Measurements from ENCODE around the gene UBR2. TPM values are rescaled to one million over a fixed set of nuclear protein-coding genes. Genes with fewer than 3 reads are reported as not detected.

Gene UBR2
- 32.3 and 42.8 TPM in 2 replicates for total RNA-seq (2012; rRNA removed)
- 6.3 and 7.7 TPM in 2 replicates for polyA plus RNA-seq (2012; rRNA removed)
- polyA plus RNA-seq (2012; cell fraction: cytosol; rRNA removed) = 1.2 and 1.4 TPM in 2 replicates
- polyA plus RNA-seq (2012; cell fraction: nucleus; rRNA removed; ENCODE audit: low replicate concordance) = 3.0 and 26.2 TPM in 2 replicates
- Bru-seq, nascent RNA = percentile 88 among the genes with signal in this experiment
- percentile 90 among the genes with signal in this experiment for BruChase-seq, experiment 1, labeled RNA remaining after a 6-hour chase
- percentile 87 among the genes with signal in this experiment for BruChase-seq, experiment 2, labeled RNA remaining after a 2-hour chase
- long read RNA-seq, full-length matches to known transcripts = 8 of 22 reads
- long read RNA-seq, partial matches to known transcripts = 12 of 22 reads
- long read RNA-seq, other reads (novel, unspliced or antisense) = 2 of 22 reads

DNA sequence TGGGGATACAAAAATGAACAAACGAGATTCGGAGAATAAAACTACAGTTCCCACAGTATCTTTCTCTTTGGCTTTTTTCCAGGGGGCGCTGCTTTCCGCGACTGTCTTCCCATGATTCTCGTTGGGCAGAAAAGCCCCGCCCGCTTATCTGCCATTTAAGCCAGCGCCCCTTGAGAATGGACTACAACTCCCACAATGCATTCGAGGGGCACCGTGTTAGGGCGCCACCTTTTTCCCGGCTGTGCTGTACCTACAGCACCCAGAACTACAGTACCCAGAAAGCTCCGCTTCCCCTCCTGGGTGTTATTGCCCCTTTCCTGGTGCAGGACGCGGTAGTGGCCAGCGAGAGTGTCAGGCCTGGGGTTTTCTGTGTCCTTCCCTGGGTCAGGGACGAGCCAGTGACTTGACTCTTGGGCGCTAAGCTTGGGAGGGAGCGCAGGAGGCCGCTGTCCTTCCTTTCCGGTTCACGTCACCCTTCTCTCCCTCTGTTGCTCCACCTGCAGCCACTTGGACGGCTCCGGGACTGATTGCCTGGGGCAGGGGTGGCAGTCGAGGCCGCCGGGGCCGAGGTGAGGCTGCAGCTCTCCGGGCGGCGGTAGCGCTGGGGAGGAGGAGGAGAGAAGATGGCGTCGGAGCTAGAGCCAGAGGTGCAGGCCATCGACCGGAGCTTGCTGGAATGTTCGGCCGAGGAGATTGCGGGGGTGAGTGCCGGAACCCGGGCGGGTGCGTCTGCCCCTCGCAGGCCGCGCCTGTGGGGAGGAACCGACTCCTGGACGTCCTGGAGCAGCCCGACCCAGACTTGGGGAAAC lies at the start of gene UBR2:
Gene UBR2 (plus strand): TSS at position 333 of the 809 bp plus-strand sequence. CDS start 291 bp downstream, at position 624.
- WGBS, 2 experiments (ENCODE audit: extremely low coverage in 2 of 2, insufficient read length in 1 of 2) = 1% methylated on average over 20 of the region's 50 CpGs; no CpG with 5 or more reads in 1 of the 2 experiments
- intact Hi-C loops (cut with micrococcal nuclease) = no loop called here

More for the DNA sequence above, at the start of gene UBR2:
- dilution Hi-C loops (cut with HindIII; ENCODE audit: low sequenced_read_pairs, unreplicated experiment) = no loop called here
- Histone ChIP-seq H2BK15ac (ENCODE audit: low read depth, low read length) (peak within 1 kb of the TSS; percentile 25; the same call in 2 of the 3 replicates), H4K5ac (ENCODE audit: low read depth, low read length) (peak within 1 kb of the TSS; percentile 71), H4K20me1 (ENCODE audit: insufficient read depth, low read length) (peaks cover 9% of the 10 kb centered on the region; the same call in 1 of the 2 replicates), H3K79me1 (ENCODE audit: low read depth in 1 of 2, low read length in 2 of 2) (peaks cover 7 to 38% of the 10 kb centered on the region in 2 experiments; a peak in 3 of 4 replicates), H3K56ac (ENCODE audit: extremely low read depth, insufficient read depth, low read length) (peak within 1 kb of the TSS; percentile 88), H2BK20ac (ENCODE audit: low read depth, low read length) (no peak within 1 kb of the TSS), H3K4me1 (ENCODE audit: control insufficient read depth, insufficient read depth, low read length) (no peaks in the 10 kb centered on the region; the same call in 1 of the 2 replicates), H3K4me3 (ENCODE audit: insufficient read depth, low read depth, low read length) (peak within 1 kb of the TSS; percentile 63), H3K4me2 (ENCODE audit: low read depth, low read length) (peak within 1 kb of the TSS; percentile 89), H2AFZ (replicated peaks; ENCODE audit: low read length, poor library complexity) (peak within 1 kb of the TSS; percentile 92), H3K23ac (ENCODE audit: low read depth, low read length) (peak within 1 kb of the TSS; percentile 95), H4K8ac (ENCODE audit: low read depth in 2 of 2, low read length in 2 of 2) (peak within 1 kb of the TSS; percentile 76 to 97), H3K18ac (ENCODE audit: low read depth, low read length) (peak within 1 kb of the TSS; percentile 65), H4K91ac (ENCODE audit: insufficient read depth, low read depth, low read length) (peak within 1 kb of the TSS; percentile 76), H3K9ac (ENCODE audit: low read depth, low read length) (peak within 1 kb of the TSS; percentile 74), H3K36me3 (ENCODE audit: control insufficient read depth, insufficient read depth, low read length) (no peaks in the 10 kb centered on the region), H2BK5ac (ENCODE audit: low read depth, low read length, poor library complexity, severe bottlenecking) (peak within 1 kb of the TSS; percentile 90), H3K9me1 (ENCODE audit: insufficient read depth, low read length) (no peaks in the 10 kb centered on the region), H2AK5ac (ENCODE audit: low read depth, low read length) (peak within 1 kb of the TSS; percentile 67), H3K9me3 (ENCODE audit: control insufficient read depth, insufficient read depth, low read length) (no peaks in the 10 kb centered on the region), H3K27ac (ENCODE audit: insufficient read depth, low read length) (peak within 1 kb of the TSS; percentile 77), H2AK9ac (replicated peaks; ENCODE audit: low read depth, low read length, poor library complexity) (peak within 1 kb of the TSS; percentile 98), H3K14ac (replicated peaks; ENCODE audit: low read depth, low read length) (peak within 1 kb of the TSS; percentile 93), H3K27me3 (ENCODE audit: control insufficient read depth, insufficient read depth, low read length) (no peaks in the 10 kb centered on the region), H2BK120ac (ENCODE audit: low read depth, low read length) (peak within 1 kb of the TSS; percentile 48), H3K4ac (ENCODE audit: low read depth, low read length) (peak within 1 kb of the TSS; percentile 89)
- TF ChIP-seq ELK1 (IDR thresholded peaks at IDR 0.05; ENCODE audit: borderline replicate concordance, low read depth, low read length) (no peak), FOS (IDR thresholded peaks at IDR 0.05; ENCODE audit: low read depth, low read length) (peak; percentile 5; the same call in 1 of the 2 replicates), BHLHE40 (IDR thresholded peaks at IDR 0.05; ENCODE audit: low read depth, low read length) (no peak), MAFK (IDR thresholded peaks at IDR 0.05; ENCODE audit: low read depth, low read length) (no peak), RAD21 (IDR thresholded peaks at IDR 0.05; ENCODE audit: low read length) (no peak), CTCF (conservative IDR thresholded peaks at IDR 0.05; ENCODE audit: low read depth, low read length) (peak; percentile 24; the same call in 1 of the 2 replicates), MXI1 (IDR thresholded peaks at IDR 0.05; ENCODE audit: borderline replicate concordance, low read depth, low read length) (0 out of 2 replicates have a peak, but pooled peaks have one; percentile 20), SMC3 (IDR thresholded peaks at IDR 0.05; ENCODE audit: low read depth, low read length) (no peak), MAZ (IDR thresholded peaks at IDR 0.05; ENCODE audit: borderline replicate concordance, low read depth, low read length) (peak; percentile 82; the same call in 1 of the 2 replicates)
- CTCF ChIA-PET = interaction anchor here (2.4 kb wide), 1 partner anchor 16 kb away, joined by 8 read pairs; no protein-coding TSS in a partner anchor
- DNase-seq (peak; percentile 99), ATAC-seq (ENCODE audit: low read depth) (peak; percentile 95)
- in situ Hi-C loops (cut with MboI; ENCODE audit: low sequenced_read_pairs) = no loop called here
- POLR2A ChIA-PET (ENCODE audit: unreplicated experiment) = interaction anchor here (0.7 kb wide), 3 partner anchors 13 to 267 kb away, joined by 3 to 4 read pairs (median 4); no protein-coding TSS in a partner anchor
- no TSS peak for BruUV-seq (replicated peaks)
